ENCODE data around the gene TMPRSS3.
"Not testable (repeated sequence)": the region's sequence is repeated elsewhere in the genome, so short reads cannot be mapped to it uniquely, and the experiment has no call there.

Gene TMPRSS3

GRCh38 chr21:42427809-42428419, 32.1 kb upstream of the TMPRSS3 start:
- DNase-seq: peak; percentile 12

GRCh38 chr21:42426876-42427480, 31.1 kb upstream of the TMPRSS3 start:
- DNase-seq: no peak

GRCh38 chr21:42426424-42426823, 30.6 kb upstream of the TMPRSS3 start:
- no peak for DNase-seq

- no peak for DNase-seq
Observed at GRCh38 chr21:42425591-42425990, 29.7 kb upstream of the TMPRSS3 start.

GRCh38 chr21:42424914-42425541, 29.2 kb upstream of the TMPRSS3 start:
- peak; percentile 75 for DNase-seq

GRCh38 chr21:42423685-42424084, 27.8 kb upstream of the TMPRSS3 start:
- DNase-seq: no peak

- DNase-seq: peak; percentile 55
Observed at GRCh38 chr21:42423197-42423675, 27.4 kb upstream of the TMPRSS3 start.

GRCh38 chr21:42421018-42421793, 25.4 kb upstream of the TMPRSS3 start:
- no peak for DNase-seq

- DNase-seq: no peak
Observed at GRCh38 chr21:42419845-42420244, 24.0 kb upstream of the TMPRSS3 start.

GRCh38 chr21:42418886-42419285, 23.0 kb upstream of the TMPRSS3 start:
- no peak for DNase-seq

- DNase-seq: no peak
Observed at GRCh38 chr21:42417533-42417932, 21.7 kb upstream of the TMPRSS3 start.

- DNase-seq: peak; percentile 83
Observed at GRCh38 chr21:42414928-42415769, 19.3 kb upstream of the TMPRSS3 start.

GRCh38 chr21:42414553-42414927, 18.7 kb upstream of the TMPRSS3 start:
- no peak for DNase-seq

- DNase-seq: no peak
Observed at GRCh38 chr21:42414066-42414465, 18.2 kb upstream of the TMPRSS3 start.

- no peak for DNase-seq
Observed at GRCh38 chr21:42413500-42413899, 17.6 kb upstream of the TMPRSS3 start.

- no peak for DNase-seq
Observed at GRCh38 chr21:42413093-42413492, 17.2 kb upstream of the TMPRSS3 start.

- no peak for DNase-seq
Observed at GRCh38 chr21:42412636-42412933, 16.7 kb upstream of the TMPRSS3 start.

- no peak for DNase-seq
Observed at GRCh38 chr21:42411891-42412635, 16.2 kb upstream of the TMPRSS3 start.

- DNase-seq: no peak
Observed at GRCh38 chr21:42411197-42411869, 15.5 kb upstream of the TMPRSS3 start.

GRCh38 chr21:42409366-42409765, 13.5 kb upstream of the TMPRSS3 start:
- no peak for DNase-seq

- not testable (repeated sequence) for DNase-seq
Observed at GRCh38 chr21:42408718-42409117, 12.9 kb upstream of the TMPRSS3 start.
